NCI-H345 (cell line): ENCODE data around the gene P2RX5.

ENCODE experiments used
- DNase-seq: peaks from one replicate; lab custom pipeline; 2025; lab: John Stamatoyannopoulos, UW

The P2RX5 gene

DNA sequence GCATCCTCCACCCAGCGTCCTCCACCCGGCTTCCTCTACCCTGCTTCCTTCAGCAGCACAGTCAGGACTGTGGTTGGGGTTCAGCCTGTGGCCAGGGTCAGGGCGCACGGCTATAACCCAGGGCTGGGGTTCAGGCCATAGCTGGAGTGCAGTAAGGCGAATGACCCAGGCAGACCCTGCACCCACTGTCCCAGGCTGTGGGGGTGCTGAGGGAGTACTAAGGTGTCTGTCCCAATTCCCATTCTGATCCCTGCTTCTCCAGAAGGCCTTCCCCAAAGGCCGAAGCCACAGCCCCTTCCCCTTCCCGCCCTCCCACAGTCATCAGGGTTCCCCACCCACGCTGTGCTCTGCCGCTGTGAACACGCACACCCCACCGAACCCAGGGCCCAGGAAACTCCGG is 14.9 kb downstream of the P2RX5 start:
- DNase-seq, result no peak

DNA sequence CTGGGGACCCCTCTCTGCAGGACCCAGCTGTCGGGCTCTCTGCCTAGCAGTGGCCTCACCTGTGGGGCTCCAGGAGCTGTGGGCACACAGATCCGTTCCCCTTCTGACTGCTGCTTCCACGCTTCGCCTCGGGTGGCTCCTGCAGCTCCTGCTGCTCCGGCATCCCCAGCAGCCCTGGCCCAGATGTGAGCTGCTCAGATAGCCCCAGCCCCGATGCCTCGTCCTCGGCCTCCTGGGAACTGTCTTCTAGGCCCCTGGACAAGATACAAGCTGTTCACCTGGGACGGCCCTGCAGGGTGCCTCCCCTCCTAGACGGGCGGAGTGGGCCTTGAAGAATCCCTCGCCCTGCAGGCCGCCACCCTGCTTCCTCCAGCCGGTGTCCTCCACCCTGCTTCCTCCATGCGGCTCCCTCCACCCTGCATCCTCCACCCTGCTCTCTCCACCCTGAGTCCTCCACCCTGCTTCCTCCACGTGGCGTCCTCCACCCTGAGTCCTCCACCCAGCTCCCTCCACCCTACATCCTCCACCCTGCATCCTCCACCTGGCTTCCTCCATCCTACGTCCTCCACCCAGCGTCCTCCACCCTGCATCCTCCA is 16.3 kb downstream of the P2RX5 start:
- DNase-seq, result no peak

DNA sequence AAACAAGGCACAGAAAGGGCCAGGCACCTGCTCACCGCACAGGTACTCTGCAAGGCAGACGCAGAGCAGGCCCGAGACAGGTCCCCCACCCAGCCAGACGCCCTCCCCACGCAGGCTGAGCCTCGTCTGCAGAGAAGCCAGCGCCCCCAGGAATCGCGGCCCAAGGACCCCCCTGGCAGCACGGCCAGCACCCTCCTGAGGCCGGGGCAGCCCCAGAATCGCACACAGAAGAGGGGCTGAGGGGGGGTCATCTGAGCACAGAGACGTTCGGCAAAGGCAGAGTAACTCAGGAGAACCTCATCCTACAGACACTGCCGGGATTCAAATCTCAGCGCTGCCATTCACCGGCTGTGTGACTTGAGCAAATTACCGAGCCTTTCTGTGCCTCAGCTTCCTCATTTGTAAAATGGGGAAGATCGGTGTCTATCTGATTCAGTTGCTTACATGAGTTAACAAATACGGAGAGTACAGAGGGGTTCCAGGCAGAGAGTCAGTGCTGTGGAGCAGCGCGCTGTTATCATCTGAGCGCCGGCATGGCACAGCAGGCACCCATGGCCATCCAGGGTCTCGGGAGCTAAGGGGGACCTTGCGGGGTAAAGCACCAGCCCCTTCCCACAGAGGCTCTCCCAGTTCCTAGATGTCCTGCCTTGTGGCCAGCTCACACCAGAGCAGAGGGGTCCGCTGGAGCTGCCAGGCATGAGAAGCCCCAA is 17.0 kb downstream of the P2RX5 start:
- DNase-seq, result no peak

DNA sequence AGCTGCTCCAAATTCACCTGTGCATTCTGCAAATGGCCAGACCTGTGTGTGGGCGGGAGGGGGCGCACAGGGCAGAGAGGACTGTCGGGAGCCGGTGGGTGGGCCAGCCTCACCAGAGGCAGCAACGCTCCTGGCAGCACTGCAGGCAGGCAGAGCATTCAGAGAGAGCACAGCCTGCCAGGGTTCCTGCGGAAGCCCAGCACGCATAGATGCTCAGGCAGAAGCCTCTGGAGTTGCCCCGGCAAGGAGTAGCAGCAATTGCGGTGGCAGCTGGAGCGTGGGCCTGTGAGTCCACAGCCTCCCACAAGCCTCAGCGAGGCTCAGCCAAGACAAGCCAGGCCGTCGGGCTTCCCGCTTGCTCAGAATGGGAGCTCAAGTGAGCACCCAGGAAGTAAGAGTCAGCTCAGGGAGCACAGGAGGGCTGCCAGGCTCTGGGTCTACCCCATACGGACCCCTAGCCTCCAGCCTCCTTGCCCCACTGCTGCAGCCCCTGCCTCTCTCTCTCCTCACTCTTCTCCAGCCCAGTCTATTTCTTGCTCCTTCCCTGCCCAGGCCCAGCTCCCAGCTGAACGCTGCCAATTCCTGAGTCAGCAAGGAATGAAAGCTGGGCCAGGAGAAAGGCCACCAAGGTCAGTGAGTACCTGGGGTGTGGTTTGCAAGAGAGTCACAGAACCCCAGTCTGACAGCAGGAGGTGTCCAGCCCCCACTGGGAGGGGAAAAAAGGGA is 17.7 kb downstream of the P2RX5 start:
- DNase-seq, result no peak

DNA sequence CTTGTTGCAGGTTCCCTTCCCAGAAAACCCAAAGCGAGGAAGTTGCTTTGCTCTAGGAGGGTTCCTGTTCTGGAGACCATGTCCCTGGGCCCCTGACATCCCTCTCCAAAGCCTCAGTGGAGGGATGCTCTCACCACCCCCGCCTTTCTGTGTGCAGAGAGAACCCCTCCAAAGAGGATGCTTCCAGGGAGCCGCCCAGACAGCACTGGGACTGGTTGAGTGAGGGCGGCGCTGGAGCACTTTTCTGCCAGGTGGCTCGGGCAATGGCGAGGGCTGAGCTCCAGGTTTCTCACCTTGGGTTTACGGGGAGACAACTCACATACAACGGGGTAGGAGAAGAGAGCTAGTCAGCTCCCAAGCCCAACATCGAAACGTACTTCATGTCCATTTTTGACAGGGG is 20.1 kb downstream of the P2RX5 start:
- no peak for DNase-seq

DNA sequence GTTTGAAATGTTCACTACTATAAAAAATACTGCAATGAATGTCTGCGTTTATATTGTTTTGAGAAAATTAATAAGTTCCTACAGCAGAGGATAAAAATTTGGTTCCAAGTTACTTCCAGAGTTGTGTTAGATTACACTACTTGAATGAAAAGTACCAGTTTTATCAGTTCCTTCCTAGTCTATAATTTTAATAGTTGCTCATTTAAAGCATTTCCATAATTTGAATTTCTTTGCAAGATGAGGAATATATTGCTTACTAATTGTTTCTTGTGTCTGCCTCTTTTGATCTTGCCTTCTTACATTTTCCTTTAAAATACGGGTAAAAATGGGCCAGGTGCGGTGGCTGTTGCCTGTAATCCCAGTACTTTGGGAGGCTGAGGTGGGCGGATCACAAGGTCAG is 23.4 kb downstream of the P2RX5 start:
- DNase-seq, result no peak

DNA sequence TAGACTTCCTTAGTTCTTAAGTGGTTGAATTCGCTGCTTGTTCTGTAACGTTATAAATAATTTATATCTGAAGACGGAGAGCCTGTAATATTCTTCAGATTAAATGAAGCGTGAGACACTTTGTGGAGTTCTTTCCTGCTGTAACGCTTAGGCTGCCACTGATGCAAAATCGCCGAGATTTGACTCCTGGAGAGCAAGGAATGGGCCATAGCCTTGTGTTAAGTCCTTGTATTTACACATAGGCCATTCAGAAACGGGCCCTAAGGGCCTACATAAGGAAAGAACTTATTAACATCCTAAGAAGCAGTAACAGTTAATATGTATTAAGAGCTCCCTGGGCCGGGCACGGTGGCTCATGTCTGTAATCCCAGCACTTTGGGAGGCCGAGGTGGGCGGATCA is 26.4 kb downstream of the P2RX5 start:
- no peak for DNase-seq

DNA sequence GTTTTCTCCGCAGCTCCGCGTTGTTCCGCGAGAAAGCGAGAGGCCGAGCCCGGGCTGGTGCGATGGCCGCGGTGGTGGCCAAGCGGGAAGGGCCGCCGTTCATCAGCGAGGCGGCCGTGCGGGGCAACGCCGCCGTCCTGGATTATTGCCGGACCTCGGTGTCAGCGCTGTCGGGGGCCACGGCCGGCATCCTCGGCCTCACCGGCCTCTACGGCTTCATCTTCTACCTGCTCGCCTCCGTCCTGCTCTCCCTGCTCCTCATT is 26.9 kb downstream of the P2RX5 start:
- DNase-seq, result no peak

DNA sequence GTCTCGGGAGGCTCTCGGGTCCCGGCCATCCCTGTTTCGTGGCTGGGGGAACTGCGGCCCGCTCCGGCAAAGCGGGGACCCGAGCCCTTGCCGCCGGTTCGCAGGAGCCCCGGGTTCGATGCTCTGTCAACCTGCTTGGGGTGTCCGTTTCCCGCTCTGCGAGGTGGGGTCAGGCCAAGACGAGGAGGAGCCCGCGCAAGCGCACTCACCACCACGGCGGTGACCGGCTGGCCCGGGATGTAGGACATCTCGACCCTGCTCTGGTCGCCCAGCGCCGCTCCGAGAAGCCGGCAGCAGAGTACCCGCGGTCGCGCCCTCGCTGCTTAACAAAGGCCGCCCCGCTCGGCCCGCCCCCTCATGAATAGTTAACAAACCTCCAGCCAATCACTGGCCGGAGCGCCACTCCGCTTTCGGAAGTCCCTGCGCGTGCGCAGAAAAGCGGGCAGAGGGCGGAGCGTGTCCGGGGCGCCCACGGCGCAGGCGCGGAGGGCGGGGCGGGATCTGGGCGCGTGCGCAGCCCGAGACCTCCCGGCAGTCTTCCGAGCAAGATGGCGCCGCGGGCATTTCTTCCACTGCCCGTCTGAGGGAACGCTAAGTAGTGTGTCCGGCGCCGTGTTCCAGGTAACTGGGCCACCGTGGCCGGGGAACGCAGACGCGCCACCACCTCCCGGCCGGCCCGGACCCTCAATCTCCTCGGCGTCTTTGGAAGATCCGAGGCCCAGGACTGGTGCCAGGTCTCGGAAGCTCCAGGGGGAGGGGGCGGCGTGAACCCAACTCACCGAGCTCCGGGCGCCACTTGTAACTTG is 27.5 kb downstream of the P2RX5 start, which contains the start of the genes EMC6 and TAX1BP3:
TSS of gene EMC6 (plus strand) at position 534 of the 806 bp plus-strand sequence. CDS start 335 bp downstream, outside the sequence.
TSS of gene TAX1BP3 (minus strand) at position 300 of the 806 bp plus-strand sequence. CDS start at position 248, 52 bp downstream.
- peak; percentile 94 for DNase-seq

DNA sequence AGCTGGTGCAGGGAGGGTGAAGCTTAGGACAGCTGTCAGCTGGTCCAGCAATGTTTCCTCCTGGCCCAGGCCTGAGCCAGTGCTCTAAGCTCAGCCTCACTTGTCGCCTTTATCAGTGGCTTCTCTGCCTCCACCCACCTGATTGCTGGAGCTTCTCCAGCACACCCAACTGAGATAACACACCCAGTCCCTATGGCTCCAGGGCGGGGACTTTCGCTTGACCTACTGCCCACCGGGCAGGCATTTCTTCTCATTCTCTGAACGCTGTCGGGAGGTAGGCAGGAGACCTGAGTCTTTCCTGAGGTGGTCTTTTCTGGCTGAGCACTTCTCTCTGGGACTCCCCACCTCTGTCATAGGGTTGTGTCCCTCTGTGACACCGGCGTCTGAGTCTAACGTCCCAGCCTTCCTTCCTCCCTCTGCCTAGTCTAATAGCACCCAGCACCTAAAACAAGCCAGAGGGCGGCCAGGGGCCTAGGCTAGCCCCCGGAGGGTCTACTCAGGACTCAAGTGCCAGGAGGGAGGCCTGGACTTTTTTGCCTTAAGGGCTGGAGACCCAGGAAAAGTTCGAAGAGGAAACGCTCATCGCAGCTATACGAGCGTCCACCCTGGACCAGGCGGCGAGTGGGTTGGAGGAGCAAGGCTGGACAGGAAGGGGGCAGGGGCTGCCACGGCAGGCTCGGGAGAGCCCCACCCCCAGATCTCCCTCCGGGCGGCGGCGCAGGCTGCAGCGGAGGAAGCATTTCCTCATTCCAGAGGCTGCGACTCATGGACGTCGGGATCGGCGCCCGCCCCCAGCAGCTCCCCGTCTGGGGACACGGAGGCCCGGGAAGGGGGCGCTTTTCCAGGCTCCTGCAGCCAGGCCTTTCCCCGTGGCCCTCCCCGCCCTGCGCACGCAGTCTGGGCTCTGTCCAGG is 28.3 kb downstream of the P2RX5 start:
- peak; percentile 22 for DNase-seq

DNA sequence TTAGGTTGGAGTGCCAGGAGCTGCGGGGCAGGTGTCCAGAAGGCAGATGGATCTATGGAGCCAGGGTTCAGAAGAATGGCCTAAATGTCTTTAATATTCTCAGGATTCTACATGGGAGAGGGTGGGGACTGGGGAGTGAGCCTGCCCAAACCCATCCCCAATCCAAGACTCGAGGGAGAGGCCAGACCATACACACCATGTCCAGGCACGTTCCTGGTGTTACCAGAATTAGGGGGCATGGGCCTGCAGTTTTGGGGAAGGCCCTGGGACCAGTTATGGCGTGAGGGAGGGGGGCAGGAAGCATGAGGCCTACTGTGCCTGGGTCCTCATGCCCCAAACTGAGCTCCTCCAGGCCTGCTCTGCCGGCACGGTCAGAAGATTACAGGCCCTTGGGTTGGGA is 29.4 kb downstream of the P2RX5 start:
- no peak for DNase-seq

DNA sequence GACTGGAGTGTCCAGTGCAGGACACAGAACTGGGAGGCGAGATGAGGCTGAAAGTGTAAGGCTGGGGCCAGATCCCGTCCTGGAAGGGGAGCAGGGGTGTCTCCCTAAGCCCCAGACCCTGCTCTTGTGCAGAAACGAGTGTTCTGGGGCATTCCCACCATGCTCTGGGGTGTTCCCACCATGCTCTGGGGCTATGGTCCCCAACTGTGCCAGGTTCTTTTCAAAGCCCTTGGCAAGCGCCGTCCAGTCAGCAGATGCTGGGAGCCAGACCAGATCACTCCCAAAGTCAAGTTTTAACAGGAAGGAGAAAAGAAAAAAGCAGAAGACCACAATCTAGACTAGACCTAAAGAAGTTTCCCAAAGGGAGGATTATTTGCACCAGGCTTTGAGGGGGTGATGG is 30.1 kb downstream of the P2RX5 start:
- DNase-seq, result no peak

DNA sequence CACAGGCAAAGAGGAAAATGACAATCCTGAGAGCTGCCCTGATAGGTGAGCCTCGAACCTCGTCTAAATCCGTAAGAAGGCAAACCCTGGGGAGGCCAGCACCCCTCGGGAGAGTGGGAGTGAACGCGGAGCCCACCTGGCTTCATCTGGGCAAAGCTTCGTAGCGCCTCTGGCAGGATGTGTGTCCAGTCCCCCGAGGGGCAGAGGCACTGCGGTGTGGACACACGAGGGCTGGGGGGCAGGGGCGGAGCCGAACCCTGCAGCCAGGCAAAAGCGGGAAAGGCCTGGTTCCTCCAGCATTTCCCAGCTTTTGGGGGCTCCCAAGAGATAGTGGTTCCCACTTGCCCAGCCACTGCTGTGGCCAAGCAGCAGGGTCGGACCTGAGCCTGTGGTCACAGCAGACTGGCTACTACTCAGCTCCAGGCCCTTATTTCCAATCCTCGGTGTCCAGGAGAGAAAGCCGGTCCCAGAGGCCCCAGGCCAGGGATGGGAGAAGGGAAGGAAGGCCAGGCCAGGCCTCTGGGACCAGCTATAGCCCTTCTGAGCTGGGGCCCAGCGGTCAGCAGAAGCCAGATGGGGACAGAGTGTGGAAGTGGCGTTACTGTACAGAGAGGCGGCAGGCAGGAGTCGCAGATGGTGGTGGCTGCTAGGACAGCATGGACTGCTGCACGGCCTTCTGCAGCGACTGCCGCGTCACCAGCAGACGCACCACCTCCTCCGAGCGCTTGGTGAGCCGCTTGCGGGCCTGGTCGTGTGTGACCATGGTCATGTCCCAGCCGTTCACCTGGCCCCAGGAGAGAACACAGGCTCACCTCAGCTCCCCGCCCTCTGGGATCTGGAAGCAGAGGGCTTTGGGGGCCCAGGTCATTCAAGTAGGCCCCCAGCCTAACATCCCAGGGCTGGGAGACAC is 32.6 kb downstream of the P2RX5 start:
- DNase-seq, result no peak

DNA sequence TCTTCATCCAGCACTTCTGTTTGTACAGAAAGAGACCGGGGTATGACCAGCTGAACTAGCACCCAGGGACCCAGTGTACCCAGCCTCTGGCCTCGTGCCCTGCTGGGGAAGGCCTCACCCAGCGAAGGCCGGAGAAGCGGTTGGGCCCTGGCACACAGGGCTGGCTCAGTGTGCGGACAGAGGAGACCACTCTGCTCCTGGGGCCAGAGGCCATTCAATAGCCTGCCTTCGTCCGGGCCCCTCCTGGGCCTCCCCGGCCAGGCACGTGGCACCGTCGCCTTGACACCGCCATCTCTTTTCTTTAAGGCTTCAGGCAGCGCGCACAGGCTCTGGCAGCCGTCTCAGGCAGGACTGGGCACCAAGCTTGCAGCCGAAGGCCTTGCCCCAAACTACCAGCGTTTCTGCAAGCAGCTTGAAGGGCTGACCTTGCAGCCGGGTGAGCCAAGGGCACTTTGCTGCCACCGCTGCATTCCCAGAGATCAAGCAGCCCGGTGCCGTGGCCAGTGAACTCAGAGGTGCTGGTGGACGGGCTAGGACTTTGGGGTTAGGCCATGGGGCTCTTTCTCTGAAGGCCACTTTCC is 35.6 kb downstream of the P2RX5 start:
- DNase-seq, result no peak

DNA sequence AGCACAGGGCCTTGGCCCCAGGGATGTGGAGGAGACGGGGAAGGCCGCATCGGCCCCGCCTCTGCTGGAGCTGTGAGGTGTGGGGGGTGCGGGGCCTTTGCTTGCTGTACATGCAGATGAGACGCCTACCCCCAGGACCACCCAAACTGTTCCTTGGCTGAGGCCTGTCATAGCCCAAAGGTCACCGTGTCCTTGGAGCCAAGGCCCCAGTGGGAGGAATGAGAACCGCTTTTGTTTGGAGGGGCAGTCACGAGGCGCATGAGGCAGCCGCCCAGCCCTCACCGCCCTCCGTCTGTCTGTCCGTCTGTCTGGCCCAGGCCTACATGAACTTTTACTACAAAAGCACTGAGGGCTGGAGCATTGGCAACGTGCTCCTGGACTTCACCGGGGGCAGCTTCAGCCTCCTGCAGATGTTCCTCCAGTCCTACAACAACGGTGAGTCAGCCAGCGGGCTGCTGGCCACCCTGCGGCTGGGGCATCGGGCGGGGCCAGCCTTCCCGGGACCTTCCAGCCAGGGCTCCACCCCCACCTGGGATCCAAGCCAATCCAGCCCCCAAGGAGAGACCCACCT is 36.3 kb downstream of the P2RX5 start:
- DNase-seq, result no peak

DNA sequence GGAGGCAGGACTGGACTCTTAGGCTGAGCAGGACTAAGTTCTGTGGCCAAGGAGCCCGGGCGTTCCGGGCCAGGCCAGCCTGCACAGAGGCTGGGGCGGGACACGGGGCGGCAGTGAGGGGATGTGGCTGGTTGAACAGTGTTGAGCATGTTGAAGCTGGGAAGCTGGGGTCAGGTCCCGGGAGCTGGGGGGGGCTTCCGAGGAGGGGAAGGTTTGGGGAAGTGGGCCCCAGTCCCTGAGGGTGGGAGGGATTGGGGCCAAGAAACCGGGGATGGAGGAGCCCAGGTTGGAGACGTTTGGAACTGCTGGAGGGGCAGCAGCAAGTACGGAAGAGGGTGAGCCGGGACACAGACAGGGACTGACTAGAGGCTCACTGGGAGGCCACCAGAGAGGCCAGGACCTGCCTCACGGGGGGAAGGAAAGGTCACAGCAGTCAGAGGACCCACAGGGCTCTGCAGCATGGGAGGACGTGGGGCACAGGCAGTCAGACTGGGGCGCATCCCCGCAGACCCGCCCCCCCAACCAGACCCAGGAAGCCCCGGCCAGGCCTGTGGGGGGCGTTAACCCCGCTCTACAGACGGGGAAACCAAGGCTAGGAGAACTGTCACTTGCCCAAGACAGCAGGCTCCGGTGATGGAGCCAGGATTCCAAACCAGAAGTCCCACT is 37.0 kb downstream of the P2RX5 start:
- DNase-seq, result no peak

DNA sequence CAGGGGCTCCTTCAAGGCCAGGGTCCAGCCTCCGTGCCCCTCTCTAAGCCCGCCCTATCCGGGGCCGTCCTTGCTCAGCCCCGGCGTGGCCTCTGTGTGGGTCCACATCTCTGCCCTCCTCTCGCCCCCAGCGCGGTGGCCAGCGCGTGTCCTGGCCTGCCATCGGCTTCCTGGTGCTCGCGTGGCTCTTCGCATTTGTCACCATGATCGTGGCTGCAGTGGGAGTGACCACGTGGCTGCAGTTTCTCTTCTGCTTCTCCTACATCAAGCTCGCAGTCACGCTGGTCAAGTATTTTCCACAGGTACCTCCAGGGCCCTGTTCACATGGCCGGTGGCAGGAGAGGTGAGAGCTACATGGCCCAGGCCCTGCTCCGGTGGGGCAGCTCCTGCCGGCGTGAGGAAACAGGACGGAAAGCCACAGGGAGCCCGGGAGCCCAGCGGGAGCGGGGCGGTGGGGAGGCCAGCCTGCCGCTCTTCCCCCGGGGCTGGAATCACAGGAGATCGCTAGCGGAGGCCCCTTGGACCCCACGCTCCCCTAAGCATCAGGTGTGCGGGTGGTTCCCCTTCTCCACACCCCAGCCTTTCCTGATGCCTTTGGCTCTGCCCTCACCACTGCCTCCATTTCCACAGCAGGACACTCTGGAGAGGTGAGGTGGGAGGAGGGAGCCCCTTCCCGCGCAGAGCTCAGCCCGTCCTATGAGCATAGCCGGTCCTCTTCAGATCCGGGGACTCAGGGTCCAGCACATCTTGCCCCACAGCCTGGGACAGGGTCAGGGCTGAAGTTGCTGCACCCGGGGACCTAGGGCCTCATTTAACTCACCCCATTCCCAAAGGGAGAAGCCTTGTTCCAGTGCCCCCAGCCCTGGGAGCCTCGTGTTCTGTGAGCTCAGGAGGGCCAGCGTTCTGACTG is 37.8 kb downstream of the P2RX5 start:
- DNase-seq, result no peak

DNA sequence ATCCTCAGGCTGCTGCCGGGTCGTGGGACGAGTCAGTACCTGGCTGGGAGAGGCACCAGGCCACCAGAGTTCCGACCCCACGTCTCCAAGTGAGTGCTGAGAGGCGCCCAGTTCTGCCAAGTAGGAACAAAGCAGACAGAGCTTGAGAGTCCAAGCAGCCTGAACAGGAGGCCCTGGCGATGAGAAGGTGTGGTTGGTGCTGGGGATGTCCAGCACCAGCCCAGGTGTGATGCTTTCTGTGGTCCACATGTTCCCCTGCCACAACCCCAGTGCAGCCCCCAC is 38.4 kb downstream of the P2RX5 start:
- DNase-seq, result no peak
